Mammary epithelial cell (primary cell): Measurements from ENCODE around the gene EDEM2.

Experiments
- EZH2 ChIP-seq: IDR thresholded peaks from 2 replicates; pipeline ENCODE4 v1.6.1; 2012; ENCODE audit warnings: low read length, inconsistent platforms, borderline replicate concordance
- TF ChIP-seq, protein P1 (sequence below), 2 donors: IDR thresholded peaks in 1 of 2; conservative IDR thresholded peaks in 1 of 2; 2 replicates each; pipeline ENCODE4 v1.5.1; 2011 to 2012; ENCODE audit warnings: inconsistent platforms in 2 of 2, low read length in 2 of 2, mild to moderate bottlenecking in 2 of 2, control low read depth in 1 of 2, low read depth in 1 of 2; ENCODE audit not compliant: insufficient read depth in 1 of 2; ENCODE audit errors: extremely low read depth in 1 of 2

DNA sequence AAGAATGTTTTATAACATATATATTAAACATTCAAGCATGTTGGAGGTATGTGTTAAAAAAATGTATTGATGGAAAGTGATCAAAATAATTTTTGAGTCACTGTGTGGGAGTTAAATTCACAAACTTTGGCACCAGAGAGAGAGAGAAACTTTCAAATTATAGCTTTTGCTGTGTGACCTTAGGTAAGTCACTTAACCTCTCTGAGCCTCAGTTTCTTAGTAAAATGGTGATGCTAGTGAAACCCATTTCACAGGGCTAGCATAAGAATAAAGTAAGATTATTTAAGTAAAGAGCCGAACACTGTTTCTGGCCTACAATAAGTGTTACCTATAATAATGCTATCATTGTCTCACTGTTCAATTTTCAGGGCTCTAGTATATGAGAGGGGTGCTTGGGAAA lies 20.7 kb upstream of the EDEM2 start:
- TF ChIP-seq, protein P1, sequence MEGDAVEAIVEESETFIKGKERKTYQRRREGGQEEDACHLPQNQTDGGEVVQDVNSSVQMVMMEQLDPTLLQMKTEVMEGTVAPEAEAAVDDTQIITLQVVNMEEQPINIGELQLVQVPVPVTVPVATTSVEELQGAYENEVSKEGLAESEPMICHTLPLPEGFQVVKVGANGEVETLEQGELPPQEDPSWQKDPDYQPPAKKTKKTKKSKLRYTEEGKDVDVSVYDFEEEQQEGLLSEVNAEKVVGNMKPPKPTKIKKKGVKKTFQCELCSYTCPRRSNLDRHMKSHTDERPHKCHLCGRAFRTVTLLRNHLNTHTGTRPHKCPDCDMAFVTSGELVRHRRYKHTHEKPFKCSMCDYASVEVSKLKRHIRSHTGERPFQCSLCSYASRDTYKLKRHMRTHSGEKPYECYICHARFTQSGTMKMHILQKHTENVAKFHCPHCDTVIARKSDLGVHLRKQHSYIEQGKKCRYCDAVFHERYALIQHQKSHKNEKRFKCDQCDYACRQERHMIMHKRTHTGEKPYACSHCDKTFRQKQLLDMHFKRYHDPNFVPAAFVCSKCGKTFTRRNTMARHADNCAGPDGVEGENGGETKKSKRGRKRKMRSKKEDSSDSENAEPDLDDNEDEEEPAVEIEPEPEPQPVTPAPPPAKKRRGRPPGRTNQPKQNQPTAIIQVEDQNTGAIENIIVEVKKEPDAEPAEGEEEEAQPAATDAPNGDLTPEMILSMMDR (conservative IDR thresholded peaks at IDR 0.05 in 1 of 2, IDR thresholded peaks at IDR 0.05 in 1 of 2; ENCODE audit: extremely low read depth in 1 of 2, insufficient read depth in 1 of 2, low read depth in 1 of 2, low read length in 2 of 2) = no peak
- no peak for TF ChIP-seq EZH2
